HG02588 (cell line): ENCODE measurements around the gene LCN1.
"Not testable (repeated sequence)": the region's sequence is repeated elsewhere in the genome, so short reads cannot be mapped to it uniquely, and the experiment has no call there.

Experiments
- ATAC-seq: cut with Tn5 transposase; IDR thresholded peaks from one replicate; pipeline ENCODE4 v1.9.1; 2021; ENCODE audit warnings: mild to moderate bottlenecking, moderate library complexity; ENCODE audit not compliant: unreplicated experiment

LCN1 gene

DNA sequence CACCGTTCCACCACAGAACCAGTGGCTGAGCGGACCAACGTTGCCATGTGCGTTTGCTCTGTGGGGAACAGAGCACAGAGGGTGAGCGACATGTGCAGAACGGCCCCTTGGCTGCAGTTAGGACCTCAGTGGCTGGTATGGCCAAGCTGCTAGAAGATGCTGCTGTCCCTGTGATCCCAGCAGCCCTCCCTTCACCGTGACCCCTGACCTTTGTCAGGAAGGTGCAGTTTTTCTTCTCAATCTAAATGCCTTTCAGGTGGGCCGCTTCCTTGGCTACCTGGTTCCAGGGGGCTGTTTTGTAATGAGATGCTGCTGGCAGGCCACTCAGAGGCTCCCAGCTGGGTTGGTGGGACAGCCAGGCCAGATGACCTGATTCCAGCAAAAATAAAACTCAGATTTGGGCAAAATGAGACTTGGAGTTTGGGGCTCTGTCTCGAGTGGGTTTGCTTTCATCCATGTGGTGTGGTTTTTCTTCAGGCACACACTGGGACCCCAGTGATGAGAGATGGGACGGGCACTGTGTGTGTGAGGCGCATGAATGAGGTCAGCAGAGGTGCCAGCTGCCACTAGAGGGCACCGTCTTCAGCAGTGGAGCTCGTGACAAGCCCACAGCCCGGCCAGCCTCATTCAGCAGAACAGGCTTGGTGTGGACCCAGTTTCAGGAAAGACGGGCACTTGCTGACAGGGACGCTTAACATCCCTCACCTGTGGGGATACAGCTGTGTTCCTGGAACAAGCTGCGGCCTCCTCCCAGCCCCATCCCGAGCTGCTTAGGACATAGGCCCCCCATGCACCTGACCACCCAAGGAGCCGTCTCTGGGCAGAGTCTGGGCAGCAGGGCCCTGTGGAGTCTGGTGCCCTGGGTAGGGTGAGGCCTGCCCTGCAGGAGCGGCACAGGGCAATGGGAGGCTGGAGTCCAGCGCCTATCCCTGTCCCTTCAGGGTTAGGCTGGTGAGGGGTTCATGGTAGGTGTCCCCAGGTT is 16.7 kb upstream of the LCN1 start:
- ATAC-seq: no peak

DNA sequence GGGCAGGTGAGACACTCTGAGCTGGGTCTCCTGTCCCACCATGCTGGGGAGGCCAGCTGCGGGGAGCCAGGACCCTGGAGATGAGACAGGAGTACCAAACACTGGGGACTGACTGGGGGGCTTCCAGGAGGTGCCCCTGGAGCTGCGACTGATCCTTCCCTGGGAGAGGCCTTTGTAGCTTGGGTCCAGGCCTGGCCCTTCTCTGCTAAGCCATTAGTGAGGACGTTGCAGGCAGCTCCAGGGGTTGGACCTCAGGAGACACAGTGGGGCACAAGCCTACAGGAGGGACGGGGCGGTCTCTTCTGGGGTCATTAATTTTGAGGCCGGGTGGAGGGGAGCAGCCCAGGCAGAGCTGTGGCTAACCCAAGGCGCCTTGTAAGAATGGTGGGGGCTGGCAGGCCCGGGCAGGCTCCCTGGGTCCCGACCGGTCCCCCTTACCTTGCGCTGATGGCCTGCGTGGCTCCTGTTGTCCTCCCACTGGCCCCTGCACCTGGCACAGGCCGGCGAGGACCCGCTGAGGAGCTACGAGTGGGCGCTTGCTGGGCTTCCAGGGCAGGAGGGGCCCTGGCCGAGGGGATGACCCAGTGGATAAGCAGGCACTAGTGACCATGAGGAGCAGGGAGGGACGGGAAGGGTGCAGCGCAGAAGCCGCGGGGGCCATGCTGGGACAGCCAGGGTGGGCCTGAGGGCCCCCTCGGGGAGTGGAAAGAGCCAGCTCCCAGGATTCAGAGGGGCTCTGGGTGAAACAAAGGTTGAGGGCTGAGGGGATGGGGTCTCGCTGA is 15.6 kb upstream of the LCN1 start:
- ATAC-seq: no peak

DNA sequence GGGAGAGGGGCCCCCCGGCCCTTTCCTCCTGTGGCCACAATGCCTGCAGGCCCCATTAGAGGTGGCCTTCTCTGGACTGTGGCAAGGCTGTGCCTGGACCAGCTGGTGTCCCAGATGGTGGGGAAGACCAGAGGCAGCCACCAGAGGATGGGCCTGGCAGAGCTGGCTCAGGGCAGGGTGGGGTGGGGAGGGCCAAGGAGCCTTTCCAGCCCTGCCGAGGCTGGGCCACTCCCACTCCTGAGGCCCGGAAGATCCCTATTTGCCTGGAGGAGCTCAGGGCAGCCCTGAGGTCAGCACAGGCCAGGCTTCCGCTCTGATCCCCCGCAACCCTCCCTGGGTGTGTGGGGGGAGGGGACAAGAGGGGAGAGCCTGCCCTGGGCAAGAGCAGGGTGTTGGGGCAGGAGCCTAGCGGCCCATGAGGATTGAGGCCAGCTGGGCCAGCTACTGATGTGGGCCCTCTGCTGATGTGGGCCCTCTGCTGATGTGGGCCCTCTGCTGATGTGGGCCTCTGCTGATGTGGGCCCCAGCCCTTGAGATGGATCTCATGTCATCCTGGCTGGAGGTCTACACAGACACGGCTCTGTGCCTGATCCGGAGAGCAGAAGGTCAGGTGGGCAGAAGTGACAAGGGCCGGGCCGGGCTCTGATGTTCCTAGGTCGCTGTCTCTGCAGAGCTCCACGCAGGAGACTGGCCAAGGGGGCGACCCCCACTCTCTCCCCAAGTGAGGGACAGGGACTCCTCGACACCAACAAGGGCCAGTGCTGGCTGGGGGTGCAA is 14.7 kb upstream of the LCN1 start:
- no peak for ATAC-seq

DNA sequence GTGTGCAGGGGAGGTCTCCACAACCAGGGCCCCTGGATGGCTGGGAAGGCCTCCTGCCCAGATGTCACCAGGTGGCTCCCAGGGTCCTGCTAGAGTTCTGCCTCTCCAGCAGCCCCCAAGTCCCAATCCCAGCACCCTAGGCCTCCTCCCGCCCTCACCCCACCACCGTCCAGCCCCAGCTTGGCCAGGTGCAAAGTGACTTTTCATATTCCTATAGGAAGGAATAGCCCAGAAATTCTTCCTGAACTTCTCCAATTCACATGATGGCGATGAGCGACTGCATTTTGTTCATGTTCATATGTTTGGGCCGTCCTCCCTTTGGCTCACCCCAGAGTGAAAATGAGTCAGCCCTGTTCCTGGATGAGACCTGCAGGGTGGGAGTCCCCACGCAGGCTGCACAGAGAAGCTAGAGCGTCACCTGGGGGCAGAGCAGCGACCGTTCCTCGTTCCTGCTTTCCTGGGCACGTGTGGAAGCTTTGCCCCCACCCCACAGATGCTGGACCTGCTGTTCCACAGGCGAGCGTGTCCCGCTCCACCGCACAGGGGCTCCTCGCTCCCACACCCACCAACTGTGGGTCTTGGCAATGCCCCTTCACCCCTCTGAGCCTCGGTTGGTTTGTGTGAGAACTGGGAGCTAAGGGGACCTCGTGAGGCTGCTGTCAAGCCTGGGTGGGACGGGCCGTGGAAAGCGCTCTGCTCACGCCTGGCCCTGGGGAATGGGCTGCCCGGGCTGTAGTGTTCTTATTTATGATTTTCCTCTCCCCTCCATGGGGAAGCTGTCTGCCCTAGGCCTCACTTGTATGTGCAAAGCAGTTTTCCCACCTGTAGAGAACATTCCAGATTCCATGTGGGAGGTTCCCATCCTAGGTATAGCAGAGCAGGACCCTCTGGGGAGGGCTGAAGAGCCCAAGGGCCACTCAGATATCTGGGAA is 13.9 kb upstream of the LCN1 start:
- ATAC-seq: no peak

DNA sequence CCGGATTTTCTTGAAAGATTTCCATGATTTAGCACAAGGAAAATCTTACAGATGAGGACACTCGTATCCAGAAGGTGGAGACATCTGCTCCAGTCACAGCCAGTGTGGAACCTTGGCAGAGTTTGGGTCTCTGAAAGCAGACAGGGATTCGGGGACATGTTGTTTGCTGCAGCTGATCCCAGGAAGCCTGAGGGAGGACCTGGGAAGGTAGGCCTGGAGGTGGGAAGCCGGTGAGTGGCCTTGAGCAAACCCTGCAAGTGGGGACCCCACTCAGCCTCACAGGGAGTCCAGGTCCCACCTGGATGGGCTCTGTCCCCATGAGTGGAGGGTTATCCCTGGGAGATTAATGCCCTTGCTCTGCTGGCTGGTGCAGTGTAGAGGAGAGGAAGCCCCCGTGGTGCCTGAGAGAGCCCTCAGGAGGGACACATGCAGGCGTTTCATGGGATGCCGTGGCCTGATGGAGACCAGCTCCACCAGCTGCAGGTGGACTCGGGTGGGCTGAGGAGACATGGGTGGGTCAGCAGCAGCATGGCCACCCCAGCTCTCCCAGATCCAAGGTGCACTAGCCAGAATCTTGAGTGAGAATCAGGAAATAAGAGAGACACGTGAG is 12.9 kb upstream of the LCN1 start:
- ATAC-seq: no peak

DNA sequence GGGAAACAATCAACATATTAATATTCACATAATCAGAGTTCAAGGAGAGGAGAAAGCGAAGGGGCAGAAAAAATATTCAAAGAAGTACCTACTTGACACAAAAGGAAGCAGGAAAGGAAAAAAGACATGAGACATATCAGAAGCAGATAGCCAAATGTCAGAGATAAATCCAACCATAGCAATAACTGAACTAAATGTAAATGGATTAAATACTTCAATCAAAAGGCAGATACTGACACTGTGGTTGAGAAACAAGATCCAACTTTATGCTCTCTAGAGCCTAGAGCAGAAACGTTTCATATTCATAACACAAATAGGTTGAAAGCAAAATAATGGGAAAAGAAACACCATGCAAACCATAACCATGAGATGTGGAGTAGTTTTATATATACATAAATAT is 11.8 kb upstream of the LCN1 start:
- no peak for ATAC-seq

DNA sequence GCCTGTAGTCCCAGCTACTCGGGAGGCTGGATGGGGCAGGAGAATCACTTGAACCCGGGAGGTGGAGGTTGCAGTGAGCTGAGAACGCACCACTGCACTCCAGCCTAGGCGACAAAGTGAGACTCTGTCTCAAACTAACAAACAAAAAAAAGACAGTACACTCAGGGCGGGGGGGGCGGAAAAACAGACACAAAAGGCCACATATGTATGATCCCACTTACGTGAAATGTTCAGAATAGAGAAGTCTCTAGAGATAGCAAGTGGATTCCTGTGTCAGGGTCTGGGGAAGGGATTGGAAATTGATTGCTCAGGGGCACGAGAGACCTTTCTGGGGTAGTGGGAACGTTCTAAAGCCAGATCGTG is 9.0 kb upstream of the LCN1 start:
- ATAC-seq: no peak

DNA sequence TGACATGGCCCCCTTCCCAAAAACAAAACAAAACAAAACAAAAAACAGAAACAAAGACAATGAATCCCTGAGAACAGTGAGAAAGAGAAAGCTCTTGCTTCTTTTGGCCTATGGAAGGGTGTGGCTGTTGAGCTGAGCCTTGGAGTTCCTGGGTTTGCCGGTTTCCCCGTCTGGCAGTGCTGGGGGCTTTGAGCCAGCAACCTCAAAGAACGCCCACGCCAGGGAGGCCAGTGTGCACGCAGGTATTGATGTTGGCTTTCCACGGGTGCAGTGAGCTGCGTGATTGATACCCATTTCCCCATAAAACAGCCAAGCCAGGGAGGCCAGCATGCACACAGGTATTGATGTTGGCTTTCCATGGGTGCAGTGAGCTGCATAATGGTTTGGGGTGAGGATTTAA is 8.3 kb upstream of the LCN1 start:
- no peak for ATAC-seq

DNA sequence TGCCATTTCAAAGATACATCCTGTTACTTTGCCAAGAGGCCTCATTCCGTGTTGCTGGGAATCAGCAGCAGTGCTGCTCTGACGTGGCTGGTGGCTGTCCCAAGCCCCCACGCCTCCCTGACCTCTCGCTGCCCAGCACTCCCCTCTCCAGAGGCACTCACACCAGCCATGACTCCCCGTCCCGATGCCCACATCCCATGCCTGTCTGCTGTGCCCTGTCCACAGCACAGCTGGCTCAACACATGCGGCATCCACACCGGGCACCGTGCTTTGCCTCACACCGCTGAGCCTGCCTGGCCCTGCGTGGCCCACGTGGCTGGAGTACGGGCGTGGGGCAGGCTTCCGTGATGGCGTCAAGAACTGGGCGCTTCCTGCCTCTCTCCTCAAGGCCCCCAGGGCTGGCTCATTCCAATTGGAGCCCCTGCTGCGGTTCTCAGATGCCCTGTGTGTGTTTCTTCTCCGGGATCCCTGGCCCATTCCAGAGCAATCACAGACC is 7.8 kb upstream of the LCN1 start:
- ATAC-seq: no peak

DNA sequence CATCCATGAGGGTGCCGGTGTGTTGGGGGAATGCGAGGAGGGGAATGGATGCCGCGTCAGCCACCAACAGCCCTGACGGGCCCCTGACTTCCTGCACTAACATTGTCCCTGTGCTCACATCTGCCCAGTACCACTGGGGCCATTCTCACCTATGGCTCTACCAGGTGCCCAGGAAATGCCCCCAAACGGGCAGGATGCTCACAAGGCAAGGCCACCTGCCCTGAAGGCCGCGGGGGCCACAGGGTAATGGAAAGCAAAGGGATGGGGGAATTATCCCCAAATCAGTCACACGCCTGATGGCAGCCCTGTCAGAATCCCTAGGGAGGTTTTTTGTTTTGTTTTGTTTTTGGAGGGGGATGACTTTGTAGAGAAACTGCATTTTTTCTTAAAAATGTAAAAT is 7.3 kb upstream of the LCN1 start:
- ATAC-seq: not testable (repeated sequence)

DNA sequence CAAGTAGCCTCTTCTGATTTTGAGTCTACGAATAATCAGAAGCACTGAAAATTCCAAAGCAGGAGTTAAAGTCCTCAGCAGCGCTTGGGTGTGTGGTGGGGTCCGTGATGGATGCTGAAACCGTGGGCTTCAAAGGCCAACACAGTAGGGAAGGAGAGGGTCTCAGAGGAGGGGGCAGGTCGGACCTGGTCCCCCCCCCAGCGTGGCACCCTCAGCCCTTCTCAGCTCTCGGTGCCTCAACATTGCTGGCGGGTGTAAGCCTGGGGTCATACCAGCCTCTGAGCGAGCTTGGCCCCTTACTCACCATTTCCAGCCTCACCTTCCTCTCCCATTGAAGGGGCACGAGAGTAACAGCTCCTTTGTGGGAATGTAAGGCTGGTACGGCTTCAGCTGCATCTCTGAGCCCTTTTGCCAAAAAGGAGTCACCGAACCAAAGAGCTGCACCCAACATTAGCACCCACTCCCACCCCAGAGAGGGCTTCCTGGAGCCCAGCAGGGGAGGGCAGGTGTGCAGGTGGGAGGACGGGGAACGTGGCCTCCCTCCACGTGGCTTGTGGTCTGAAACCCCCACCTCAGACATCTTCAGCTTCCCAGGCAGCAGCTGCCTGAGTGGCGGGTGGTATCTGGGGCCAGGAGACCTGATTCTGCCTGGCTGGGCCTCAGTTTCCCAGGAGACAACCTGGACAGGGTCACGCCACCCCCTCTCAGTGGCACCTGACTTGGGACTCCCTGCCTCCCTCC is 6.7 kb upstream of the LCN1 start:
- no peak for ATAC-seq

DNA sequence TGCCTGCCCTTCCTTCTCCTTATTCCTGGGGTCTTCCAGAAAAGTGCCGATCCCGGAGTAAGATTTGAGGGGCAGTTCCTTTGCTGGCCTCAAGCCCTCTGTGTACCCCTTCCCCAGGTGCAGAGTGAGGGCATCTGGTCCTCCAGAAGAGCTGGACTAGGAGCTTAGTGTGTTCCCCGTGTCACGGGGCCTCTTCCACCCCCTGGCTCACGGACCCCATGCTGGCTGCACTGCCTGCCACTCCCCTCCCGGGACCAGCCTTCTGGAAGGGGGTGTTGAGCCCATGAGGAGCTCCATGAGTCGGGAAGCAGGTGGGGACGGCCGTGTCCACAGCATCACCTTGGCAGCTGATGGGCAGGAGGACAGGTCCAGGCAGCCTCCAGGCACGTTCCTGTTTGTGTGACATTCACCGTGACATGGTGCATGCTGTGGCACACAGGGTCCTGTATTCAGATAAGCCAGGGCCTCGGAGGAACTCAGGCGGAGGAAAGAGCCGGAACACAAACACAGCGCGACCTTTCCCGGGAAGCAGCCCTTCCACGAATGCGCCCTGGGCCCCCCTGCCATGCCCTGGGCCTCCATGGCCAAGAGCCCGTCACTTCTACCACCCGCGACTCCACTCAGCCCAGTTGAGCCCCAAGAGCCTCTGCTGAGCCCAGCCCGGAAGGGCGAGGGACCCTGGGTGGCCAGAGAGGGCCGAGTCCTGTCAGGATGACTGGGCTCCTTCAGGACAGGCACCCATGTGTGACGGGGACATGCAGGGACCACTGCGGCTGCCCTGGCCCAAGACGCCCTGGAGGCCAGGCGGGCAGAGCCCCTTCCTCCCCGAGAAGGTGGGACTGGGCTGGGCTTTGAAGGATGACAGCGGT is 5.9 kb upstream of the LCN1 start:
- ATAC-seq: no peak

DNA sequence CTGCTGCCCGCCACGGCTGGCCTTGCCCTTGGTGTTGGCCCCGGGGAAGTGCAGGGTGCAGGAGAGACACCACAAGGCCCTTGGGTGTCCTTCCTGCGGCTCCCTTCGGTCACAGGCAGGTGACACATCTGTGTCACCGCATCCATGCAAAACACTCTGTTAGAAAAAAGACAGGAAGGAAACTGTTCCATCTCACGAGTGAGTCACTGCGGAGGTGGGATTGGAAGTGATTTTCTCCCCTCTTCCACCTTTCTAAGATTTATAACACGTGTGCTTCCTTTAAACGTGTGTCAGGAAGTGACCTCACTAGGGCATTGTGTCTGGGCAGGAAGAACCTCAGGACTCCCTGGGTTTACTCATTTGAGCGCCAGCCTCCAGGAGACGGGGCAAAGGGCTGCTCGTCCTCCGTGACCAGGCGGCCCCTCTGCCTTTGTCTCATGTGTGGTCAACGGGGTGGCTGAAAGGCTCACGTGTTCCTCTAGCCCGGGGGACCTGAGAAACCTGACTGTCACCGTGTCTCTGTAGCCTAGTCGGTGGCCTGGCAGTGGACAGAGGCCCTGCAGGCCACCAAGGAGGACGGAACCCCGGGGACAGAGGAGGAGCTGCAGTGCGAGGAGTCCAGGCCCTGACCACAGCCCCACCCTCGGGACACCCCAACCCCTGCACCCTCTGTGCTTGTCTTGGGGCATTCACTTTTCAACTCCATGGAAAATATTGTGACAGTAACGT is 4.9 kb upstream of the LCN1 start:
- no peak for ATAC-seq

DNA sequence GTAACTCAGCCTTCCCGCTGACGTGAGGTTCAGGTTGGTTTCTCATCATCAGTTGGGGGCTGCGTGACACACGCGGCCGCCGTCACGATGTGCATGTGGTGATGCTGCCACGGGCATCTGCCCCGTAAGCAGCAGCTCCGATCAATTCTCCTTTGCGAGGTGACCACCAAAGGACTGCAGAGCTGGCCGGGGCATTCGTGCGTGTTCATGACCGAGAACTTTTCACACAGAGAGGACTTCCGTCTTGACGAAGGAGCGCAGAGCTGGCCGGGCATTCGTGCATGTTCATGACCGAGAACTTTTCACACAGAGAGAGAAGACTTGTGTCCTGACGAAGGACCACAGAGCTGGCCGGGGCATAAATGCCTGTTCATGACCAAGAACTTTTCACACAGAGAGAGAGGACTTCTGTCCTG is 3.8 kb upstream of the LCN1 start:
- no peak for ATAC-seq

DNA sequence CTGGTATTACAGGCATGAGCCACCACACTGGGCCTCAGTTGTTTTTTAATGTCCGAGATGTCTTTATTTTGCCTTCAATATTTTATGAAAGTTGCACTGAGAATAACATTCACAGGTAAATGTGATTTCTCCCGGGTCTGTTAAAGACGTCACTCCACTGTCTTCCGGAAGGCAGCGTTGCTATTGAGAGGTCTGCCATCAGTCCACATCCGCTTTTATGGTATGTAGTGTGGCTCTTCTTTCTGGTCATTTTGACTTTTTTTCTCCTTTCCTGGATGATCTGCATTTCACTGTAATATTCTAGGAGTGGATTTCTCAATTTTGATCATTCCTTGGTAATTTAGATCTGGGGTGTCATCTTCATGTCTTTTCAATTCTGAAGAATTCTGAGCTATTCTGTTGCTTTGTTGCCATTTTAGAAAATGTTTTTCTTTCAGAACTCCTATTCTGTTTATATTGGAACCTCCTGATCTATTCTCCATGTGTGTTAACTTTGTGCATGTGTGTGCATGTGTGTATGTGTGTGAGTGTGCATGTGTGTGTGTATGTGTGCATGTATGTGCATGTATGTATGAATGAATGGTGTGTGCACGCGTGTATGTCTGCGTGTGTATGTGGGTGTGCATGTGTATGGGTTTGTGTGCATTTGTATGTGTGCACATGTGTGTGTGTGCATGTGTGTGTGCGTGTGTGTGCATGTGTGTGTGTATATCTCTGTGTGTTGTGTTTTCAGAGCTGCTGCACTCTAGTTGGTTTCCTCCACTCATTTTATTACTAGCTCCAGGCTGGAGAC is 1.9 kb upstream of the LCN1 start:
- no peak for ATAC-seq

DNA sequence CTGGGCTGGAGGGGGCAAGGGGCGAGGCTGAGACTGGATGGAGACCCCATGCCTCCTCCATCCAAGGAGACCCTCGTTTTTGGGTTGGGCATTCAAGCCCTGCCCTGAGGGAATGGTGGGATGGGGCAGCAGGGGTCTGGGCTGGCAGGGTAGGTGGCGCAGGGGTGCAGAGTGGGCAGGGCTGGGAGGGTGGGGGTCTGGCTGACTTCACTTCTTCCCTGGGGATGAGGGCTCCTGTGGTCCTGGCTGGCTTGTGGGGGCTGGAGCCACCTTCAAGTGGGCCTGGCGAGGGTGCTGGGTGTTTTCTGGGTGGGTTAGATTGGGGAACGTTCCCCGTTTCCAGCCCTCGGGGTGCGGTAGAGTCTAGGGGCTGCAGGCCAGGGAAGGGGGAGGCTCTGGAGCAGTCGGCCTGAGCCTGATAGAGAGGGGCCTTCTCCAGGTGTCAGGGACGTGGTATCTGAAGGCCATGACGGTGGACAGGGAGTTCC is 412 bp downstream of the LCN1 start:
- no peak for ATAC-seq
